ENCODE measurements around the gene SWT1.

The SWT1 gene

DNA sequence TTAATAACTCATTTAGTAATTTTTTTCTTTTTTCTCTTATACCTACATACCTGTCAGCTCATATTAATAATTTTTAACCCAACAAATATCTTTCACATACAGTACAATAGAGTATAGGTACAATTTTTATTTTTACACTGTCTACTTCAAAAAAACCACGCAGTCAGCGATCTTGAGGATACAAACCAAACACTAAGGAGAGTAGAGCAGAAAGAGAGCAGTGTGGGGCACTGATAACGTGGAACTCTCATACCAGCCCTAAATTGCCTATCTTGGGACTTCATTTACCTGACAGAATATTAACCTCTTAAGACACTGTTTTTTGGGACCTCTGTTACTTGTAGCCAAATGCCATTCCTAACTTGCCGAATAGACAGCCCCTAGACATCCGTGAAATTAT, 5.8 kb upstream of the SWT1 start:
- Histone ChIP-seq H3K27ac (ENCODE audit: low read depth, low read length) (no peak overlapping the region), H3K36me3 (ENCODE audit: insufficient read depth, low read length) (peaks cover 51% of the 10 kb centered on the region), H3K27me3 (ENCODE audit: insufficient read depth, low read length) (no peaks in the 10 kb centered on the region), H3K9me3 (ENCODE audit: insufficient read depth, low read depth, low read length) (no peaks in the 10 kb centered on the region), H3K4me1 (ENCODE audit: insufficient read depth, low read length) (peaks cover 5% of the 10 kb centered on the region), H3K9ac (ENCODE audit: low read depth, low read length) (no peak overlapping the region), H3K4me3 (ENCODE audit: low read length) (no peak overlapping the region)
- WGBS, result 96% methylated on average over 5 of the region's 5 CpGs

GRCh38 chr1:185152187-185152767, 4.7 kb upstream of the SWT1 start:
- Histone ChIP-seq H3K9ac (ENCODE audit: low read depth, low read length) (no peak overlapping the region), H3K4me1 (ENCODE audit: insufficient read depth, low read length) (peaks cover 5% of the 10 kb centered on the region), H3K9me3 (ENCODE audit: insufficient read depth, low read depth, low read length) (no peaks in the 10 kb centered on the region), H3K27me3 (ENCODE audit: insufficient read depth, low read length) (no peaks in the 10 kb centered on the region), H3K36me3 (ENCODE audit: insufficient read depth, low read length) (peaks cover 41% of the 10 kb centered on the region), H3K27ac (ENCODE audit: low read depth, low read length) (no peak overlapping the region), H3K4me3 (ENCODE audit: low read length) (no peak overlapping the region)
- 95% methylated on average over 2 of the region's 3 CpGs for WGBS

- Histone ChIP-seq H3K36me3 (ENCODE audit: insufficient read depth, low read length) (peaks cover 13% of the 10 kb centered on the region), H3K9ac (ENCODE audit: low read depth, low read length) (no peak overlapping the region), H3K27me3 (ENCODE audit: insufficient read depth, low read length) (no peaks in the 10 kb centered on the region), H3K9me3 (ENCODE audit: insufficient read depth, low read depth, low read length) (no peaks in the 10 kb centered on the region), H3K4me3 (ENCODE audit: low read length) (peak overlapping the region; percentile 93; the same call in 1 of the 2 replicates), H3K4me1 (ENCODE audit: insufficient read depth, low read length) (peaks cover 11% of the 10 kb centered on the region), H3K27ac (ENCODE audit: low read depth, low read length) (no peak overlapping the region)
- no CpG with 5 or more reads among the region's 2 CpGs for WGBS
Measured at GRCh38 chr1:185154912-185155513, 2.0 kb upstream of the SWT1 start.

- H3K27ac ChIP-seq (ENCODE audit: low read depth, low read length), result peak overlapping the region; percentile 96; the same call in 1 of the 2 replicates
- H3K36me3 ChIP-seq (ENCODE audit: insufficient read depth, low read length), result peaks cover 6% of the 10 kb centered on the region; the same call in 1 of the 2 replicates
- H3K27me3 ChIP-seq (ENCODE audit: insufficient read depth, low read length), result no peaks in the 10 kb centered on the region
- H3K9ac ChIP-seq (ENCODE audit: low read depth, low read length), result peak overlapping the region; percentile 93
- H3K4me1 ChIP-seq (ENCODE audit: insufficient read depth, low read length), result peaks cover 11% of the 10 kb centered on the region
- peak overlapping the region; percentile 93 for H3K4me3 ChIP-seq (ENCODE audit: low read length)
- WGBS, result 24% methylated on average over 9 of the region's 11 CpGs
- H3K9me3 ChIP-seq (ENCODE audit: insufficient read depth, low read depth, low read length), result no peaks in the 10 kb centered on the region
Measured at GRCh38 chr1:185155600-185156287, 1.2 kb upstream of the SWT1 start.

DNA sequence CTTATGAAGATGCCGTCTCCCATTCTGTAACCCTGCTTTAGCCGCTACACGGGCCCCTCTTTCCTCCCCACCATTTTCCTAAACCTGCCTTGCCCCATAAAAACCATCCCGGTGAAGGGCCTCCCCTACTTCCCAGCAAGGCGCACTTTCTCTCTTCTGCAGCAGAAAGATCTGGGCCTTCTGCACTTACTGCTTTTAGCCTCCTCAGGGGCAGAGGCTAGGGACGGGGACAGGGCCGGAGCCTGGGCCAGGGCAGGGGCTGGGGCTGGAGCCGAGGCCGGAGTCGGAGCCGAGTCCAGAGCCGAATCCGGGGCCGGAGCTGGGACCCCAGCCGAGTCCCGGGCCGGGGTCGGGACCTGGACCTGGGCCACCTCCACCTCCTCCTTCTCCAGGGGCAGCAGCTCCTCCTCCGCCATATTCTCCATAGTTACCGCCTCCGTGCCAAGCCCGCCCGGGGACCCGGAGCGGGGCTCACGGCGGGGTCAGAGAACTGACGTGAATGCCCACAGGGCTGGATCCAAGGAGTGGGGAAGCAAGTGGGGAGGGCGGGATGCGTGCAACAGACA, 596 bp upstream of the SWT1 start:
- Histone ChIP-seq H3K9me3 (ENCODE audit: insufficient read depth, low read depth, low read length) (no peaks in the 10 kb centered on the region), H3K27ac (ENCODE audit: low read depth, low read length) (peak overlapping the region; percentile 96), H3K9ac (ENCODE audit: low read depth, low read length) (peak overlapping the region; percentile 93), H3K4me1 (ENCODE audit: insufficient read depth, low read length) (peaks cover 11% of the 10 kb centered on the region), H3K27me3 (ENCODE audit: insufficient read depth, low read length) (no peaks in the 10 kb centered on the region), H3K36me3 (ENCODE audit: insufficient read depth, low read length) (peaks cover 3% of the 10 kb centered on the region; the same call in 1 of the 2 replicates), H3K4me3 (ENCODE audit: low read length) (peak overlapping the region; percentile 93)
- under 1% methylated on average over 30 of the region's 30 CpGs for WGBS

- H3K4me1 ChIP-seq (ENCODE audit: insufficient read depth, low read length), result peaks cover 11% of the 10 kb centered on the region
- H3K36me3 ChIP-seq (ENCODE audit: insufficient read depth, low read length), result peaks cover 3% of the 10 kb centered on the region; the same call in 1 of the 2 replicates
- no peaks in the 10 kb centered on the region for H3K9me3 ChIP-seq (ENCODE audit: insufficient read depth, low read depth, low read length)
- no peaks in the 10 kb centered on the region for H3K27me3 ChIP-seq (ENCODE audit: insufficient read depth, low read length)
- peak overlapping the region; percentile 93 for H3K4me3 ChIP-seq (ENCODE audit: low read length)
- 9% methylated on average over 19 of the region's 20 CpGs for WGBS
- peak overlapping the region; percentile 73 for H3K9ac ChIP-seq (ENCODE audit: low read depth, low read length)
- H3K27ac ChIP-seq (ENCODE audit: low read depth, low read length), result peak overlapping the region; percentile 74; the same call in 1 of the 2 replicates
Measured at GRCh38 chr1:185157599-185158412, 839 bp downstream of the SWT1 start.

DNA sequence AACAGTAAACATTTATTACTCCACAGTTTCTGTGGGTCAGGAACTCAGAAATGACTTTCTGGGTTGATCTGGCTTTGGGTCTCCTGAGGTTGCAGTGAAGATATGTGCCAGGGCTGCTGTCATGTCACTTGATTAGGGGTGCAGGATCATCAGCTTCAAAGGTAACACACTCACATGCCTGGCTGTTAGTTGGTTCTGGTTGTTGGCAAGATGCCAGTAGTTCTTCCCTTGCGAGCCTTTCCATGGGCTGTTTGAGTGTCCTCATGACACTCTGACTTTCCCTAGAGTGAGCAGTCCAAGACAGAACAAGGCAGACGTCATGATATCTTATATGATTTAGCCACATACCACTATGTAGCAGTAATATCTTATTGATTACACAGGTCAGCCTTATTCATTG, 1.8 kb downstream of the SWT1 start:
- 90% methylated on average over 2 of the region's 2 CpGs for WGBS
- no peak overlapping the region for H3K9ac ChIP-seq (ENCODE audit: low read depth, low read length)
- H3K4me1 ChIP-seq (ENCODE audit: insufficient read depth, low read length), result peaks cover 11% of the 10 kb centered on the region
- H3K36me3 ChIP-seq (ENCODE audit: insufficient read depth, low read length), result peaks cover 3% of the 10 kb centered on the region; the same call in 1 of the 2 replicates
- H3K4me3 ChIP-seq (ENCODE audit: low read length), result no peak overlapping the region
- H3K9me3 ChIP-seq (ENCODE audit: insufficient read depth, low read depth, low read length), result no peaks in the 10 kb centered on the region
- H3K27ac ChIP-seq (ENCODE audit: low read depth, low read length), result no peak overlapping the region
- H3K27me3 ChIP-seq (ENCODE audit: insufficient read depth, low read length), result no peaks in the 10 kb centered on the region

DNA sequence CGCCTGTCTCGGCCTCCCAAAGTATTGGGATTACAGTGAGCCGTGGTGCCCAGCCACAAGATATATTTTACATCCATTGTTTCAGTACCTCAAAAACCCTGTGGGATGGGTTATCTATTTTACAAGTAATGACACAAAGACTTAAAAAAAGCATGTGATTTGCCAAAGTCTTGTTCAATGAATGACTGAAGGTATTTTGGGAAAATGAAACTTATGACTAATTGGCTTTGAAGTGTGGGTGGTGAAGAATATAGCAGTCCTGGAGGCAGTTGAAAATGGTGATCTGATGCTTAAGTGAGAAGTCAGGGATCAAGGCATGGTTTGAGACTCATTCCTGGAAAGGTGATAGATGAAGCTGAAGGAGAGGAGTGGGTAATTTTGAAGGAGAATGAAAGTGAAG, 3.0 kb downstream of the SWT1 start:
- no peak overlapping the region for H3K4me3 ChIP-seq (ENCODE audit: low read length)
- no peak overlapping the region for H3K9ac ChIP-seq (ENCODE audit: low read depth, low read length)
- H3K4me1 ChIP-seq (ENCODE audit: insufficient read depth, low read length), result peaks cover 11% of the 10 kb centered on the region
- H3K9me3 ChIP-seq (ENCODE audit: insufficient read depth, low read depth, low read length), result no peaks in the 10 kb centered on the region
- H3K27ac ChIP-seq (ENCODE audit: low read depth, low read length), result no peak overlapping the region
- no peaks in the 10 kb centered on the region for H3K27me3 ChIP-seq (ENCODE audit: insufficient read depth, low read length)
- 92% methylated on average over 3 of the region's 3 CpGs for WGBS
- peaks cover 3% of the 10 kb centered on the region; the same call in 1 of the 2 replicates for H3K36me3 ChIP-seq (ENCODE audit: insufficient read depth, low read length)

DNA sequence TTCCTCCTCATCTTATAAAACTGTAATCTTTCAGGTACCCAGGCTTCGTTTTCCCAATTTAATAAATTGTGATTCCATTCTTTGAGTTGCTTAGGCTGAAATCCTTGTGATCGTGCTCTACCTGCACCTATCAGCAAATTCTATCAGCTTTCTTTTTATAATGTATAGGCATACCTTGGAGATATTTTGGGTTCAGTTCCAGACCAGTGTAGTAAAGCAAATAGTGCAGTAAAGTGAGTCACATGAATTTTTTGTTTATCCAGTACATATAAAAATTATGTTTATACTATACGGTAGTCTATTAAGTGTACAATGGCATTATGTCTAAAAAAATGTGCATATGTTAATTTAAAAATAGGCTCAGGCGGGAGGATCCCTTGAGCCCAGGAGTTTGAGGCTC, 5.5 kb downstream of the SWT1 start:
- H3K27ac ChIP-seq (ENCODE audit: low read depth, low read length), result no peak overlapping the region
- 93% methylated on average over 3 of the region's 4 CpGs for WGBS
- 0 out of 2 replicates have a peak, but pooled peaks cover 5% of the 10 kb centered on the region for H3K4me1 ChIP-seq (ENCODE audit: insufficient read depth, low read length)
- H3K9me3 ChIP-seq (ENCODE audit: insufficient read depth, low read depth, low read length), result no peaks in the 10 kb centered on the region
- H3K4me3 ChIP-seq (ENCODE audit: low read length), result no peak overlapping the region
- H3K36me3 ChIP-seq (ENCODE audit: insufficient read depth, low read length), result peaks cover 7% of the 10 kb centered on the region
- H3K9ac ChIP-seq (ENCODE audit: low read depth, low read length), result no peak overlapping the region
- H3K27me3 ChIP-seq (ENCODE audit: insufficient read depth, low read length), result no peaks in the 10 kb centered on the region

DNA sequence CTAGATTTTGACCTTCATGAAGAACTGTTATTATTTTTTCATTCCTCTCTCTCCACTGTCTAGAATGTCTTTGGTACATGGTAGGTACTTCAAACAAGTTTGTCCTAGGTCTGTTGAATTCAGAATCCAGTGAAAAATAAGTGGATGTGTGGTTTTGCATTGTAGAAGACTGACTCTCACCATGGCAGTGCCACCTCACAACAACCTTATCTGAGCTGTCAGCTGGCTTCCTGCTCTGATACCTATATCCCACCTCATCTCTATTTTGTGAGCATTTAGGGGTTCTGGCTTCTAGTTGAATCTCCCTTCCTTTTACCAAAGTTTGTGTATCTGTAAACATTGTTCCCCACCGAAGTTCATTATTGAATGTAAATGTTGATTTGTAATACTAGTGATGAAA, 9.1 kb downstream of the SWT1 start:
- no peak overlapping the region for H3K4me3 ChIP-seq (ENCODE audit: low read length)
- no peaks in the 10 kb centered on the region for H3K27me3 ChIP-seq (ENCODE audit: insufficient read depth, low read length)
- no peak overlapping the region for H3K9ac ChIP-seq (ENCODE audit: low read depth, low read length)
- peaks cover 9% of the 10 kb centered on the region for H3K36me3 ChIP-seq (ENCODE audit: insufficient read depth, low read length)
- WGBS, result no CpG with 5 or more reads among the region's 1 CpG
- no peaks in the 10 kb centered on the region for H3K9me3 ChIP-seq (ENCODE audit: insufficient read depth, low read depth, low read length)
- no peaks in the 10 kb centered on the region for H3K4me1 ChIP-seq (ENCODE audit: insufficient read depth, low read length)
- H3K27ac ChIP-seq (ENCODE audit: low read depth, low read length), result no peak overlapping the region
